ENCODE data around the gene MLANA.
A peak's percentile ranks its signal among the peaks of the same experiment; 100 is the strongest.

The MLANA gene

GRCh38 chr9:5900622-5901021, 9.9 kb downstream of the MLANA start:
- Mint-ChIP-seq H3K27ac (no peak overlapping the region), H3K9me3 (peaks cover 4% of the 10 kb centered on the region), H3K36me3 (ENCODE audit: low read depth) (peaks cover 15% of the 10 kb centered on the region), H3K4me1 (ENCODE audit: low read depth) (peaks cover 4% of the 10 kb centered on the region), H3K4me3 (no peak overlapping the region), H3K27me3 (ENCODE audit: low read depth) (no peaks in the 10 kb centered on the region)
- DNase-seq (ENCODE audit: low spot score): no peak

DNA sequence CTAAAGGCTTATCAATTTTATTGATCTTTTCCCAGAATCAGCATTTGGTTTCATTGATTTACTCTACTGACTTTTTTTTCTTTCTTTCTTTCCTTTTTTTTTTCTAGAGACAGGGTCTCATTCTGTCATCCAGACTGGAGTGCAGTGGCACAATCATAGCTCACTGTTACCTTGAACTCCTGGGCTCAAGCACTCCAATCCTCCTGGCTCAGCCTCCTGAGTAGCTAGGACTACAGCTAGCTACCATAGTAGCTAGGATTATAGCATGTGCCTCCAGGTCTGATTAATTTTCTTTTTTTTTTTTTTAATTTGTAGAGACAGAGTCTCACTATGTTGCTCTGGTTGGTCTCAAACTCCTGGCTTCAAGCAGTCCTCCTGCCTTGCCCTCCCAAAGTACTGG, 11.7 kb downstream of the MLANA start:
- H3K27me3 Mint-ChIP-seq (ENCODE audit: low read depth): no peaks in the 10 kb centered on the region
- H3K27ac Mint-ChIP-seq: no peak overlapping the region
- H3K36me3 Mint-ChIP-seq (ENCODE audit: low read depth): peaks cover 24% of the 10 kb centered on the region
- DNase-seq (ENCODE audit: low spot score): no peak
- peaks cover 2% of the 10 kb centered on the region for H3K4me1 Mint-ChIP-seq (ENCODE audit: low read depth)
- H3K9me3 Mint-ChIP-seq: peaks cover 4% of the 10 kb centered on the region
- H3K4me3 Mint-ChIP-seq: no peak overlapping the region

GRCh38 chr9:5908918-5909317, 18.2 kb downstream of the MLANA start:
- peaks cover 13% of the 10 kb centered on the region for H3K4me1 Mint-ChIP-seq (ENCODE audit: low read depth)
- H3K36me3 Mint-ChIP-seq (ENCODE audit: low read depth): peaks cover 25% of the 10 kb centered on the region
- no peak overlapping the region for H3K27ac Mint-ChIP-seq
- H3K9me3 Mint-ChIP-seq: peaks cover 4% of the 10 kb centered on the region
- H3K4me3 Mint-ChIP-seq: no peak overlapping the region
- no peak for DNase-seq (ENCODE audit: low spot score)
- H3K27me3 Mint-ChIP-seq (ENCODE audit: low read depth): no peaks in the 10 kb centered on the region

DNA sequence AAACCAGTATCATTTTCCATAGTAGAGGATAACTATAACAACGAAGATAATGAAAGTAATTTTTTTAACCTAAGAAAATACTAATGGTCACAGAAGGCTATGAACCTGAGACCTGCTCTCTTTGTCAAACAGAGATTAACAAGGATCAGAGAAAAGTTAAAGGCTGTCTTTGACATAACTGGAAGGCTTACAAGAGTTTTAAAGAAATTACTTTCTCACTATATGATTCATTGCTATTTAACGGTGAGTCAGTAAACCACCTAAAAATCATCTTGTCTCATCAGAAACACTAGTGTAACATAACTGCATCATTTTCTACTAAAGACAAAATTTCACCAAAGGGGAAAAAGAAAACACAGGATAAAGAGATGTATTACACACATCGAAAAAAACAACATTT, 19.3 kb downstream of the MLANA start:
- Mint-ChIP-seq H3K27me3 (ENCODE audit: low read depth) (no peaks in the 10 kb centered on the region), H3K4me1 (ENCODE audit: low read depth) (peaks cover 13% of the 10 kb centered on the region), H3K4me3 (no peak overlapping the region), H3K9me3 (no peaks in the 10 kb centered on the region), H3K27ac (no peak overlapping the region), H3K36me3 (ENCODE audit: low read depth) (peaks cover 20% of the 10 kb centered on the region)
- DNase-seq (ENCODE audit: low spot score): no peak

- H3K9me3 Mint-ChIP-seq: no peaks in the 10 kb centered on the region
- no peak overlapping the region for H3K4me3 Mint-ChIP-seq
- H3K36me3 Mint-ChIP-seq (ENCODE audit: low read depth): peaks cover 16% of the 10 kb centered on the region
- DNase-seq (ENCODE audit: low spot score): no peak
- peaks cover 13% of the 10 kb centered on the region for H3K4me1 Mint-ChIP-seq (ENCODE audit: low read depth)
- H3K27me3 Mint-ChIP-seq (ENCODE audit: low read depth): no peaks in the 10 kb centered on the region
- H3K27ac Mint-ChIP-seq: peak overlapping the region; percentile 20
Measured at GRCh38 chr9:5910413-5911057, 19.8 kb downstream of the MLANA start.

GRCh38 chr9:5915438-5915837, 24.7 kb downstream of the MLANA start:
- Mint-ChIP-seq H3K4me3 (no peak overlapping the region), H3K27ac (no peak overlapping the region), H3K9me3 (no peaks in the 10 kb centered on the region)

DNA sequence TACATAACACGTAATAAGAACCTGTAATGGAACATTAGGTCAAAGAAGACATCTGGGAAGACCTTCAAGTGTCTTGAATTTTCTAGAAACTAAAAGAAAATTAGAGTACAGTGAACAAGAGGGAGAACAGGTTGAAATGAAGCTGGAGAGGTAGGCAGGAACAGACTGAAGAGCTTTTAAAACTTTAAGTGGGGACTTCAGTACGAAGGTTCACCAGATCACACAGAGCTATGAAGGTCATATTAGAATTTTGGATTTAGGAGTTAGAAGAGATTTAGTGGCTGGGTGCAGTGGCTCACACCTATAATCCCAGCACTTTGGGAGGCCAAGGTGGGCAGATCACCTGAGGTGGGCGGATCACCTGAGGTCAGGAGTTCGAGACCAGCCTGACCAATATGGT, 26.6 kb downstream of the MLANA start:
- Mint-ChIP-seq H3K4me3 (no peak overlapping the region), H3K9me3 (no peaks in the 10 kb centered on the region), H3K4me1 (ENCODE audit: low read depth) (peaks cover 2% of the 10 kb centered on the region), H3K27ac (no peak overlapping the region), H3K27me3 (ENCODE audit: low read depth) (no peaks in the 10 kb centered on the region), H3K36me3 (ENCODE audit: low read depth) (peaks cover 23% of the 10 kb centered on the region)
- DNase-seq (ENCODE audit: low spot score): no peak

More at GRCh38 chr9:5915438-5915837, 24.7 kb downstream of the MLANA start:
- H3K36me3 Mint-ChIP-seq (ENCODE audit: low read depth): peaks cover 14% of the 10 kb centered on the region
- DNase-seq (ENCODE audit: low spot score): no peak
- H3K27me3 Mint-ChIP-seq (ENCODE audit: low read depth): no peaks in the 10 kb centered on the region
- H3K4me1 Mint-ChIP-seq (ENCODE audit: low read depth): peaks cover 9% of the 10 kb centered on the region

DNA sequence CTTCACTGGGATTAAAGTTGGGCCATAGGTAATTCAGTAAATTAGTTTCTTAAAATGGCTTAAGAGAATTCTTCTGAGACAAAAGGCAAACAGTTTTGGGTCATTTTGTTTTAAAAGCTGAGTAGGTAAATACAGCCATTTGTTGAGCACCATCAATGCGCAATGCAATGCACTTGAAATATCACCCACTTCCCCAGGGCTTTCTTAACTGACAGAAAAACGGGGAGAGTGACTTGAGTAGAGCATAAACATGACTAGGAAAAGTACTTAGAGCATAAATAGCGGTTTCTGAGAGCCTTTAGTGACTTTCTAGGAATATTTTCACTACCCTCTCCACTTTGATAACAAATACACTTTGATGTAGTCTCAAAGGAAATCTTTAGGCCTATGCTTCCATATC, 27.2 kb downstream of the MLANA start:
- H3K4me1 Mint-ChIP-seq (ENCODE audit: low read depth): peaks cover 2% of the 10 kb centered on the region
- no peak overlapping the region for H3K27ac Mint-ChIP-seq
- no peaks in the 10 kb centered on the region for H3K9me3 Mint-ChIP-seq
- peaks cover 28% of the 10 kb centered on the region for H3K36me3 Mint-ChIP-seq (ENCODE audit: low read depth)
- DNase-seq (ENCODE audit: low spot score): no peak
- no peaks in the 10 kb centered on the region for H3K27me3 Mint-ChIP-seq (ENCODE audit: low read depth)
- H3K4me3 Mint-ChIP-seq: no peak overlapping the region

GRCh38 chr9:5918460-5918859, 27.8 kb downstream of the MLANA start:
- Mint-ChIP-seq H3K27me3 (ENCODE audit: low read depth) (no peaks in the 10 kb centered on the region), H3K4me1 (ENCODE audit: low read depth) (peaks cover 2% of the 10 kb centered on the region), H3K36me3 (ENCODE audit: low read depth) (peaks cover 33% of the 10 kb centered on the region), H3K4me3 (no peak overlapping the region), H3K9me3 (no peaks in the 10 kb centered on the region), H3K27ac (no peak overlapping the region)
- DNase-seq (ENCODE audit: low spot score): no peak

- H3K36me3 Mint-ChIP-seq (ENCODE audit: low read depth): peaks cover 39% of the 10 kb centered on the region
- no peaks in the 10 kb centered on the region for H3K27me3 Mint-ChIP-seq (ENCODE audit: low read depth)
- H3K27ac Mint-ChIP-seq: no peak overlapping the region
- DNase-seq (ENCODE audit: low spot score): no peak
- peaks cover 2% of the 10 kb centered on the region for H3K4me1 Mint-ChIP-seq (ENCODE audit: low read depth)
- no peaks in the 10 kb centered on the region for H3K9me3 Mint-ChIP-seq
- H3K4me3 Mint-ChIP-seq: no peak overlapping the region
Measured at GRCh38 chr9:5920860-5921328, 30.2 kb downstream of the MLANA start.

DNA sequence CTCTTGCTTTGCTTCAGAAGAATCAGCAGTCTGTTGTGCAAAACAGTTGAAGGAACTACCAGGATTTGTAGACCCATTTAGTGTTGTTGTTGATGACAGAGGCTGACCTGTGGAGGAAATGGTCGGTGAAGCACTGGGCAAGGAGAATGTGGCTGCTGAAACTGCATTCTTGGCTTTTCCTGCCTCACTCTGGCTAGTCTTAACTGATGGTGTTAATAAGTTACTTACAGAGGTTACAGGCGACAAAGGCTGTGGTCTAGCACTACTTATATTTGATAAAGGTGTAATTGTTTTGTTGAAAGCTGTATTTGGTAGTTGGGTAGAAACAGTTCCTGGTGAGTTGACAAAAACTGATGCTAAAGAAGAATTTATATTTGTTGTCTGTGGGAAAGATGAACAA, 31.5 kb downstream of the MLANA start:
- Mint-ChIP-seq H3K4me3 (no peak overlapping the region), H3K27me3 (ENCODE audit: low read depth) (no peaks in the 10 kb centered on the region), H3K4me1 (ENCODE audit: low read depth) (peaks cover 2% of the 10 kb centered on the region), H3K36me3 (ENCODE audit: low read depth) (peaks cover 37% of the 10 kb centered on the region), H3K9me3 (no peaks in the 10 kb centered on the region), H3K27ac (no peak overlapping the region)
- DNase-seq (ENCODE audit: low spot score): no peak

DNA sequence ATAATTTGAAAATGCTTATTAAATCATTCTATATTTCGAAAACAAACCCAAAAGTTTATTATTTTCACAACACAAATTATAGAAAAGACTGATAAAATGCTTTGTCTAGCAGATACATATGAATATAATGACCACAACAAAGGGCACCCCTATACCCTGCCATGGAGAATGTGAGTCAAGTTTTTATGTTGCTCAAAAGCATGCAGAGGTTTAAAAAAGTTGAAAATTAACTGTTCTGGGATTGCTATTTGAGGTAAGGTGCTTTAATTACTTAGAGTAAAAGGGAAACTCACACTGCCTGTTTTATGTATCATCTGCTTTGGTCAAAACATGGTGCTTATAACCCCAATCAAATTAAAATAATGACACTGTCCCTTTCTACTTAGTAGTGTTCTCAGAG, 41.0 kb downstream of the MLANA start:
- Mint-ChIP-seq H3K4me3 (no peak overlapping the region), H3K4me1 (ENCODE audit: low read depth) (no peaks in the 10 kb centered on the region), H3K9me3 (no peaks in the 10 kb centered on the region), H3K36me3 (ENCODE audit: low read depth) (peaks cover 3% of the 10 kb centered on the region), H3K27me3 (ENCODE audit: low read depth) (no peaks in the 10 kb centered on the region), H3K27ac (no peak overlapping the region)
- DNase-seq (ENCODE audit: low spot score): no peak

GRCh38 chr9:5938449-5938848, 47.8 kb downstream of the MLANA start:
- no peaks in the 10 kb centered on the region for H3K9me3 Mint-ChIP-seq
- no peak overlapping the region for H3K4me3 Mint-ChIP-seq
- H3K27me3 Mint-ChIP-seq (ENCODE audit: low read depth): no peaks in the 10 kb centered on the region
- H3K4me1 Mint-ChIP-seq (ENCODE audit: low read depth): no peaks in the 10 kb centered on the region
- no peak overlapping the region for H3K27ac Mint-ChIP-seq
- peaks cover 2% of the 10 kb centered on the region for H3K36me3 Mint-ChIP-seq (ENCODE audit: low read depth)
- no peak for DNase-seq (ENCODE audit: low spot score)

GRCh38 chr9:5939530-5939929, 48.8 kb downstream of the MLANA start:
- Mint-ChIP-seq H3K27me3 (ENCODE audit: low read depth) (no peaks in the 10 kb centered on the region), H3K9me3 (no peaks in the 10 kb centered on the region), H3K36me3 (ENCODE audit: low read depth) (peaks cover 2% of the 10 kb centered on the region), H3K27ac (no peak overlapping the region), H3K4me1 (ENCODE audit: low read depth) (no peaks in the 10 kb centered on the region), H3K4me3 (no peak overlapping the region)
- no peak for DNase-seq (ENCODE audit: low spot score)

DNA sequence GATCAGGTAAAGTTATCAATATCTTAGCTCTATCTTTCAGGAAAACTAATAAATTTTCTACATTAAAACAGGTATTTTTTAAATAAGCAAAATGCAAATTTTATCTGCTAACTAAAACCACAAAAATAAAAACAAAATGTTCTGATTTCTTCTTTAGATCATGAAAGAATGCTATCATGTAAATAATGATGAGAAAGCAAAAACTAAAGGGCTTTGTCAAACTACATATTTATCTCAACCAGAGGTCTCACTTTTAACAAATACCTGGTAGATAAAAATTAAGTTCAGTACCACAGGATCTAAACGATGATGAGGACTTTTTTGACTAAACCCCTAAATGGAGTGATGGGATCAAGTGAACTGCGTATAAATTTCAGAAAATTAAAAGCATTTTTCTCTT, 50.5 kb downstream of the MLANA start:
- peaks cover 5% of the 10 kb centered on the region for H3K4me1 Mint-ChIP-seq (ENCODE audit: low read depth)
- H3K36me3 Mint-ChIP-seq (ENCODE audit: low read depth): peaks cover 2% of the 10 kb centered on the region
- no peak overlapping the region for H3K4me3 Mint-ChIP-seq
- H3K9me3 Mint-ChIP-seq: no peaks in the 10 kb centered on the region
- H3K27ac Mint-ChIP-seq: no peak overlapping the region
- H3K27me3 Mint-ChIP-seq (ENCODE audit: low read depth): no peaks in the 10 kb centered on the region
- no peak for DNase-seq (ENCODE audit: low spot score)
